ENCODE results near the gene MIEF2.
"Not testable (repeated sequence)": the region's sequence is repeated elsewhere in the genome, so short reads cannot be mapped to it uniquely, and the experiment has no call there.

MIEF2 gene

GRCh38 chr17:18260332-18261145 lies at the start of gene MIEF2:
TSS of gene MIEF2 (plus strand) at chr17:18260662. CDS start at chr17:18262721, 2,059 bp downstream.
- DNase-seq (ENCODE audit: low spot score): peak; percentile 93

- DNase-seq (ENCODE audit: low spot score): no peak
These were observed 46.7 kb upstream of the MIEF2 start for GRCh38 chr17:18213666-18214270.

DNA sequence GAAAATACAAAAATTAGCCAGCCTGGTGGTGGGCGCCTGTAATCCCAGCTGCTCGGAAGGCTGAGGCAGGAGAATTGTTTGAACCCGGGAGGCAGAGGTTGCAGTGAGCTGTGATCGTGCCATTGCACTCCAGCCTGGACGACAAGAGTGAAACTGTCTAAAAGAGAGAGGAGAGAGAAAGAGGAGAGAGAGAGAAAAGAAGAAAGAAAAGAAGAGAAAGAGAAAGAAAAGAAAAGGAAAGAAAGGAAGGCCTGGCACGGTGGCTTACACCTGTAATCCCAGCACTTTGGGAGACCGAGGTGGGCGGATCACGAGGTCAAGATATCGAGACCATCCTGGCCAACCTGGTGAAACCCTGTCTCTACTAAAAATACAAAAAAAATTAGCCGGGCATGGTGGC lies 43.6 kb upstream of the MIEF2 start:
- not testable (repeated sequence) for DNase-seq (ENCODE audit: low spot score)

DNA sequence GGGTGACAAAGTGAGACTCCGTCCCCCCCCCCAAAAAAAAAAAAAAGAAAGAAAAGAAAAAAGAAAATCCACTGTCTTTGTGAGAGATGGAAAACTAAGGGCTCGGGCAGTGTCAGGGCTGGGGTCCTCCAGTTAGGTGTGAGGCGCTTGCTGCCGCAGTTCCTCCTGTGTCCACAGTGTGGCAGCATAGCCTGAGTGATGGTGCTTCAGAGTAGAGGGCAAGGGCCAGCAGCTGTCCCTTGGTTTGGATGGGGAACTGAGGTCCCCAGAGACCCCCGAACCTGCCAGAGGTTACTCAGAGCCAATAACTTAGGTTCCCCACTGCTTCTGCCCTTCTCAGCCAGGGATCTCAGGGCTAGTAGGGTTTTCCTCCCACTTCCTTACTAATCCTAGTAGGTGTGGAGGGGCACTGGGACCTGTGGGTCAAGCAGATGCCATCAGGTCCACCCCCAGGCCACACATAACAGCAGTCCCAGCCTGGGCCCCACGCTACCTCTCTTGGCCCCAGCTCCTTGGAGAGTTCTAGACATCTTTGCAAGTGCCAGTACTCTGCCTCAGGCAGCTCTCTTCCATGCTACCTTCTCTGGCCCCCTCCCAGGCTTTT lies 42.9 kb upstream of the MIEF2 start:
- DNase-seq (ENCODE audit: low spot score): peak; percentile 79

DNA sequence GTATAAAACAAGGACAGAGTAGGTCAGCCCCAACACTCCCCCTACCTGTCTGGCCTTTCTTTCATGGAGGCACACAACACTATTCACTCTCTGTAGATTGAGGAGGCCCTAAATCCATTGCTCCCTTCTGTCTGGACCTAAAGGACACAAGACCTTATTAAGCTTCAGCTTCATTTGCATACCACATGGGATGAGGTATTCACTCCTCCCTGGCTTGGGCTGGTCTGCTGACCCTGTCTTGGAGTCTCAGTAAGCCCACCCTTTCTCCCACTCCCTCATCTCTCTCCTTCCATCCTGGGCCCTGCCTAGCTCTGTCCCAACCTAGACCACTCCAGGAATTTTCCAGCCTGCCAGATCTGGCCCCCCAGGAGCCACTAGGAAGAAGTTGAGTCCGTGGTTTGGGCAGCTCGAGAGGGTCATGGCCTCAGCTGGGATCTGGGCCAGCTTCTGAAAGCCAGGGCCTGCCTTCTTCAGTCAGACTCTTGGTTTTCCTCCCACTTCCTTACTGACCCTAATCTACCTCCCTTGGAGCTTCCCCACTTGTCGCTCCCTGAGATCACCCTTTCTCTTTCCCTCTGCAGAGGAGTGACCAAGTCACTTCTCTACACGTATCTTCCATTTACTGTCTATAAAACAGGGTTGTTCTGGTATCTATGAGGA lies 41.6 kb upstream of the MIEF2 start:
- DNase-seq (ENCODE audit: low spot score): no peak

DNA sequence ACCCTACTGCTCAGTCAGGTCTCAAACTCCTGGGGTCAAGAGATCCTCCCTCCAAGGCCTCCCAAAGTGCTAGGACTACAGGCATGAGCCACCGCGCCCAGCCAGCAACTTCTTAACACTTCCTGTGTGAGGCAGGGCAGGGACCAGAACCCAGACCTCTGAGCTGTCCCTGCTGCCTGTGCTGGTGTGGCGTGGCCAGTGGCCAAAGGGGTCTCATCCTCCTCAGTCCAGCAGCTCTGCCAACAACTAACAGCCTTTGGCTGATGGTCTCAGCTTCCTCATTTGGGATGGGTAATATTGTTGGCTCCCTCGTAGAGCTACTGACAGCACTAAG lies 36.4 kb upstream of the MIEF2 start:
- DNase-seq (ENCODE audit: low spot score): no peak

GRCh38 chr17:18224387-18225120 lies 35.9 kb upstream of the MIEF2 start:
- DNase-seq (ENCODE audit: low spot score): no peak

GRCh38 chr17:18225121-18225641 lies 35.3 kb upstream of the MIEF2 start, which contains the start of gene LLGL1:
TSS of gene LLGL1 (plus strand) at chr17:18225635. CDS start at chr17:18225683, 48 bp downstream.
- peak; percentile 99 for DNase-seq (ENCODE audit: low spot score)

DNA sequence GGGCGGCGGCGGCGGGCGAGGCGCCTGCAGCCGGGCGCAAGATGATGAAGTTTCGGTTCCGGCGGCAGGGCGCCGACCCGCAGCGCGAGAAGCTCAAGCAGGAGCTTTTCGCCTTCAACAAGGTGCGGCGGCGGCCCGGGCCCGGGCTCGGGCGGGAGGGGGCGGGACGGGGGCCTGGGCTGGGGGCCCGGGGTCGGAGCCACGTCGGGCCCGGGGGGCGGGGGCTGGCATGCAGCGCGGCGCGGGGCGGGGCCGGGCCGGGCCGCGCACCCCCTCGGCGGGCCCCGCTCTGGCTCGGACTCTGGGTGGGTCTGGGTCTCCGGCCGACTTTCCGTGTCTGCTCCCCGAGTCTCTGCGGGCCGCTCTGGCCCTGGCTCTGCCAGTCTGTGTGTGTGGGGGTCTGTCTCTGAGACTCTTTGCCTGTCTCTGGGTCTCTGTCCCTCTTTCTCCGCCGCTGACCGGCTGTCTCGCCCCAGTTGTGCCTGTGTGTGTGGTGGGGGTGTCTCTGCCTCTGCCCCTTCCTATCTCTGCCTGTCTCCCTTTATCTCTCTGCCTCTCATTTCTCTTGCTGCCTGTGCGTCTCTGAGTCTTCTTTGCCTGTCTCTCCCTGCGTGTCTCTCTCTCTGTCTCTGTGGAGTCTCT lies 34.7 kb upstream of the MIEF2 start:
- no peak for DNase-seq (ENCODE audit: low spot score)

DNA sequence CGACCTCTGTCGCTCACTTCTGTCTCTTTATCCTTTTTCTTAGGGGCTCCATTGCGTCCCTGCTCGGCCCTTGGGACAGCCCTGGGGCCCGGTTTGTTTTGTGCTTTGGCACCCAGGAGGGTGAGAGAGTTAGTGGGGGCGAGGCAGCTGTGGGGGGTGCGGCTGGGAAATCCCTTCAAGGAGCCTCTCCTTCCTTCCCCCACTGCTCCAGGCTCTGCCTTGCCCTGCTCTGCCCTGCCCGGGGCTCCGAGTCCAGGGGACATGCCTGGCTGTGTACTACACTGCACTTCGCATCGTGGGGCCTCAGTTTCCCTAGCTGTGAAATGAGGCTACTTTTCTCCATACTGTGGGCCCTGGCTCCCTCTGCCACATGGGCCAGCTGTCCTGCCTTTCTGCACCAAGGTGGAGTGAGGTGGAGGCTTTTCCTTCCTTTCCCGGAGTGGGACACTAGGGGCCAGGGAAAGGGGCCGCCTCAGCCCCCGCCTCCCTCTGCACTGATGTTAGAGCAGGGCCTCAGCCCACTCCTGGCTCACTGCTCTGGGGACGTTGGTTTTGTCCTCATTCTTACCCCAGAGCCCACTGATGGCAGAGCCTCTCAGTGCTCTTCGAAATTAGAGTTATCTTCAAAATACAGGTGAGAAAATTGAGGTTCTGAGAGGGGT lies 34.0 kb upstream of the MIEF2 start:
- no peak for DNase-seq (ENCODE audit: low spot score)

DNA sequence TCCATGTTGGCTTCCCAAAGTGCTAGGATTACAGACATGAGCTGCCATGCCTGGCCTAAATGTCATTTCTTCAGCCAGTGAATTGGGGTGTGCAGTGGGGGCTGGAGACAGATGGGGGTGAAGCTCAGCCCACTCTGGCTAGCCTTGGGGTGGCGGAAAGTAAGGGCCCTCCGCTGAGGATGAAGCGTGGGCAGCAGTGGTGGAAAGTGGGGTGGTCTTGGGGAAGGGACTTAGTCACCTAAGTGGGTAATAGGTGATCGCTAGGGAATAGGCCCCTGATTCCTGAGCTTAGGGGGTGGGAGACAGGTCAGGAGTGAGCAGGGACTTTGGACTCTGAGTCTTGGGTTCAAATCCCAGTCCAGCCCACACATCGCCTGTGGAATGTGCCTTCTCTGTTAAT lies 32.8 kb upstream of the MIEF2 start:
- DNase-seq (ENCODE audit: low spot score): no peak

DNA sequence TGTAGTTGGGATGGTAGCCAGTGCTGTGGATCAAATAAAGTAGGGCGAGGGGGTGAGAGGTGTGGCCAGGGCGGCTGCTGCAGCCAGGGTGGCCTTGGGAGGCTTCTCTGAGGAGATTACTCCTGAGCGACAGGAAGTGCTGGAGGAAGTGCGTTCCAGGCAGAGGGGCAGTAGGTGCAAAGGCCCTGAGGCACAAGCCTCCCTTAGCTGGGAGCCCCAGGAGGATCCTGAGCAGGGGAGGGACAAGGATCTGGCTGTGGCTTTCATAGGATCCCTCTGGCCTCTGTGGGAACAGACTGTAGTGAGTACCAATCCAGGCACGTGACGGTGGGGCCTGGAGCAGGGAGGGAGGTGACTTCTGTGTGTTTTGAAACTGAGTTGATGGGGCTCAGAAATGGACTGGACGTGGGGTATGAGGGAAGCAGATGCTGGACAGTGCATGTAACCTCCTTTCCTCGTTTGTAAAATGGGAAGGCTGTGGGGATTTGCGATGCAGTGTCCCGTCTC lies 32.2 kb upstream of the MIEF2 start:
- DNase-seq (ENCODE audit: low spot score): no peak

DNA sequence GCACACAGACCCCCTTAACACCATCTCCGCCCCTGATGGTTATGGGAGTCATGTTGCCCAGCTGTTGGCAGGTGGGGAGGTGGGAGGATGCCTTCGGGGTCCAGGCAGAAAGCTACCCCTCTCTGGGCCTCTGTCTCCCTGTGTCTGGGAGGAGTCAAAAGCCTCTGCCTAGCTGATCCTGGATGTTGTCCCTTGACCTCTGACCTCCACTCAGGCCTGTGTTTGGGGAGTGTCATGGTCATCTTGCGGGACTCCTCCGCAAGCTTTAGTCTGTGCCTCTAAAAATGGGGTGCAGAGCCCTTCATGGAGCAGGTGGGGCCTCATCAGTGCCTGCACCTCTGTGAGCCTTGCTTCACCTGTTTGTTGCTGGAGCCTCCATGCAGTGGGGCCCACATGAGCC lies 31.2 kb upstream of the MIEF2 start:
- no peak for DNase-seq (ENCODE audit: low spot score)

DNA sequence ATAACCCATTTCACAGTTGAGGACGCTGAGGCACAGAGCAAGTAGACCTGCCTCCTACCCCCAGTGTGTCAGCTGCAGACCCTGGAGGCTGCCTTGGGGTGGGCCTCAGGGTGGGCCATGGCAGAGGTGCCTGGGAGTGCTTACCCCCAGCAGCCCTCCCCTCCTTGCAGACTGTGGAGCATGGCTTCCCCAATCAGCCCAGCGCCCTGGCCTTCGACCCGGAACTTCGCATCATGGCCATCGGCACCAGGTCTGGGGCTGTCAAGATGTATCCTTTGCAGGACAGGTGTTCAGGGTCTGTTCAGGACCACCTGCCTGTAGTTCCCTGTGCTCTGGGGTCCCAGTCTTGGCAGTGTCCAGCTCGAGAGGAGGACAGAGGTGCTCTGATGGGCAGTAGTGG lies 30.7 kb upstream of the MIEF2 start:
- DNase-seq (ENCODE audit: low spot score): no peak

- DNase-seq (ENCODE audit: low spot score): no peak
These were observed 29.9 kb upstream of the MIEF2 start for GRCh38 chr17:18230288-18231141.

DNA sequence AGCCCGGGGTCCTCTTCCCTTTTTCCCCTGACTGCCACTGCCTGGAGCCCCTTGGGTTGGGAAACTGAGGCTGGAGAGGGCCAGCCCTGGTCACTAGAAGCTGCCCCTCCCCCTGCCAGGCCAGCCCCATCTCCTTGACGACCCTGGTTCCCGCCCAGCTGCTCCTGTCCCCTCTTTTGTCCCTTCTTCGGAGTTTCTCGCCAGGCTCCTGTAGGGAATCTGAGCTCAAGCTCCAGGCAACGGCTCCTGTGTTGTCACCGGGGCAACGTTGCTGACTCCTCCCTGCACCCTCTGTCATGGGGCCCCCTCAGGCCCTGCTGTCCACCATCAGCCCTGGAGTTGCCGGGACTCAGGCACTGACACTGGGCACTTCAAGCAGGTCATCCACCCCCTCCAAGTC lies 29.3 kb upstream of the MIEF2 start:
- no peak for DNase-seq (ENCODE audit: low spot score)

DNA sequence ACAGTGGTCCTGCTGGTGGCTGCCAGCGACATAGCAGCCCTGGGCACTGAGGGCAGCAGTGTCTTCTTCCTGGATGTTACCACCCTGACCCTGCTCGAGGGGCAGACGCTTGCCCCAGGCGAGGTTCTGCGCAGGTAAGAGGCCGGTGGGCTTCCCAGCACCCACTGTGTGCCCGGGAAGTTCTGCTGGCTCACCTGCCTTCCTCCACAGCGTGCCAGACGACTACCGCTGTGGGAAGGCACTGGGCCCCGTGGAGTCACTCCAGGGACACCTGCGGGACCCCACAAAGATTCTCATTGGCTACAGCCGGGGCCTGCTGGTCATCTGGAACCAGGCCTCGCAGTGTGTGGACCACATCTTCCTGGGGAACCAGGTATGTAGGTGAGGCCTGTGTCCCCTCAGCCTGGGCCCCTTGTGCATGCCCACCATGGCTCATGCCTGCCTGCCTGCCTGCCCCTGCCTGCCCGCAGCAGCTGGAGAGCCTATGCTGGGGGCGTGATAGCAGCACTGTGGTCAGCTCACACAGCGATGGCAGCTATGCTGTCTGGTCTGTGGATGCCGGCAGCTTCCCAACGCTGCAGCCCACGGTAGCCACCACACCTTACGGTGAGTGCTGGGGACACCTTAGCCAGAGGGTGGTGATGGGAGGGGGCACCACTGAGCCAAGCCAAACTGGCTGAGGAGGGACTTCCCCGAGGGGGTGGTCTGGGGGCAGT lies 26.5 kb upstream of the MIEF2 start:
- DNase-seq (ENCODE audit: low spot score): no peak

DNA sequence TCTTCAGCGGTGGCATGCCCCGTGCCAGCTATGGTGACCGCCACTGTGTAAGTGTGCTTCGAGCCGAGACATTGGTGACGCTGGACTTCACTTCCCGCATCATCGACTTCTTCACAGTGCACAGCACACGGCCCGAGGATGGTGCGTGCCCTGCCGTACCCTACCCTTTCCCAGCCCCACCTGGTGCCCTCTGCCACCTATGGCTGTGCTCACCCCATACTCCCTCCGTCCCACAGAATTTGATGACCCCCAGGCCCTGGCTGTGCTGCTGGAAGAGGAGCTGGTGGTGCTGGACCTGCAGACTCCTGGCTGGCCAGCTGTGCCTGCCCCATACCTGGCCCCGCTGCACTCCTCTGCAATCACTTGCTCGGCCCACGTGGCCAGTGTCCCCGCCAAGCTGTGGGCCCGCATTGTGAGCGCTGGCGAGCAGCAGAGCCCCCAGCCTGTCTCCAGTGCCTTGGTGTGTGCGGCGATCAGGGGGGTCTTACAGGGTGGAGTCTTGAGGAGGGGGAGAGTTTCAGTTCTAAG lies 25.5 kb upstream of the MIEF2 start:
- no peak for DNase-seq (ENCODE audit: low spot score)

Data from D341Med (cell line).